GM19438 (cell line): ENCODE measurements around the gene HYDIN.

Experiments
- ATAC-seq: cut with Tn5 transposase; IDR thresholded peaks from one replicate; pipeline ENCODE4 v1.9.1; 2021; ENCODE audit warnings: low read depth; ENCODE audit not compliant: unreplicated experiment

The HYDIN gene

DNA sequence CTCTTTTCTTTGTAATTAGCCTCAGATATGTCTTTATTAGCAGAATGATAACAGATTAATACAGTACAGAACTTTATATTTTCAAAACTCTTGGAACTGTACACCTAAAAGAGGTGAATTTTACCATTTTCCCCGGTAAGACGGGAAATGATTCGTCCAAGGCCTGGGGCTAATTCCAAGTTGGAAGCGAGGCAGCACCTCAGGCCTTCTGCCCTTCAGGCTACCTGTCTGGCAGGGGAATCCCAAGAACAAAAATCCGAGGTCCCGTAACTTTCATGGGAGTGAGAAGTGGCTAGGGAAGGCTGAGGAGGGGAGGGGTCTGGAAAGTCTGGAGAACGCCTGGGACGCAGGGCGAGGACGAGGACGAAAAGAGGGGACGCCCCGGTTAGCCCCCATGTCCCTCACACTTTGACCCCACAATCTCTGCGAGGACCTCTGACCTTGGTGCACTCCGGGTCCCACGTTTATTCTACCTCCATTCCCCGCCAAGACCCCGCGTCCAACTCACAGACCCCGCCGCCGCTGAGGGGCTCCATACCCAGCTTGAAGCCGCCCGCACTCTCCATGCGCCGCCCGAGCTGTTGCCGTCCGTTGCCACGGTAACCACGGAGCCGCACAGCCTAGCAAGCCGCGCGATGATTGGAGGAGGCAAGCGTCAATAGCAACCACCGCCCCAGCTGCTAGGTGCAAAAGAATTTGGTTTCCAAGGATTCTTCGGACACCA is at the start of gene HYDIN:
Gene HYDIN (minus strand): TSS at position 601 of the 724 bp plus-strand sequence. CDS start 43,827 bp downstream, outside the sequence.
- no peak for ATAC-seq

DNA sequence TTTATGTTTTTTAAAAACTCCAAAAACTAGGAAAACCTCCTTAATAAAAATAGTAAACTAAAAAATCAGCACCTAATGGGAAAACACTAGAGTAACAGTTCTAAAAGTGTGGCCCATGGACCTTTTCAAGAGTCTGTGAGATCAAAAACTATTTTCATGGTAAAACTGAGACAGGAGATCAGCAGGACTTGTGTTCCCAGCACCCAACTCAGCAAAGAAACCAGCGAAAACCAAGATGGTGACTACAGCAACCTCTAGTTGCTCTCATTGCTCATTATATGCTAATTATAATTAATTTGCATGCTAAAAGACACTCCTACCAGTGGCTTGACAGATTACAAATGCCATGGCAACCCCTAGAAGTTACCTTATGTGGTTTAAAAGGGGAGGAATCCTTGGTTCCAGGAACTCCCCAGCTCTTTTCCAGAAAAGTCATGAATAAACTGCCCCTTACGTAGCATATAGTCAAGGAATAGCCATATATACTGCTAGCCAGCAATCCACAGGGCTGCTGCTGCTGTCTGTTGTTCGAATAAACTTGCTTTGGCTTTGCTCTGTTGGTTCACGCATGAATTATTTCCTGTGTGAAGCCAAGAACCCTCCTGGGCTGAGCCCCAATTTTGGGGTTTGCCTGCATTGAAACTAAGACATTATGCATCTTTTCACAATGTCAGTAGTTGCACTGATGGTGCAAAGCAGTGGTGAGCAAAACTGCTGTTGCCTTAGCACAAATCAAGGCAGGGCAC is 46.2 kb upstream of the HYDIN start:
- no peak for ATAC-seq

DNA sequence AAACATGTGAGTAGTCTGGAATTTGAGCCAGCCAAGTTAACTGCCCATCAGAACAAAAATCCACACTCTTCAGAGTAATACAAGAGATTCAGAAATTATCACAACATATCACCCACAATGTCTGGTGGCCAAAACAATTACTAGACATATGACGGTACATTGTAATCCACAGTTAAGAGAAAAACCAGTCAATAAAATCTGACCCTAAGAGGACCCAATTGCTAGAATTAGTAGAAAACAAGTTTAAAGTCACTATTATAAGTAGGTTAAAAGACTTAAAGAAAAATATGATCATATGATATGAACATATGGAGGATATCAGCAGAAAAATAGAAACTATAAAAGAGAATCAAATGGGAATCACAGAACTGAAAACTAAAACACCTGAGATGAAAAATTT is 42.9 kb upstream of the HYDIN start:
- no peak for ATAC-seq

DNA sequence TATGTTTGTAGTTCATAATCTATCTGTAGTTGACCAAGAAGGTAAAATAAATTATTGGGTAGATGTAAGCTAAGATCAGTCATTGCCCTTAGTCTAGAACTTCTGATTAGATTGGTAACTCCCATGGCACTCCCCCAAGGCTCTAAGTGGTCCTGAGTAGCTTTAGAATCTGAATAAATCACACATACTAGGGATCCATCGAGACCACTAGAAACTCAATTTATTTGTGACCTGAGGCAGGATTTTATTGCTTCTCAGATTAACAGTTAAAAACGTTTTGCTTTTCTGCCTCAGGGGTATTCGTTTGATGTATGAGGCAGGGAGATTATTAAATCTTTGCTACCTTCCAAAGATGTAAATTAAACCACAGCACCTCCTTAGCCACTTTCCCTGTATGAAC is 33.8 kb upstream of the HYDIN start:
- ATAC-seq, result no peak

DNA sequence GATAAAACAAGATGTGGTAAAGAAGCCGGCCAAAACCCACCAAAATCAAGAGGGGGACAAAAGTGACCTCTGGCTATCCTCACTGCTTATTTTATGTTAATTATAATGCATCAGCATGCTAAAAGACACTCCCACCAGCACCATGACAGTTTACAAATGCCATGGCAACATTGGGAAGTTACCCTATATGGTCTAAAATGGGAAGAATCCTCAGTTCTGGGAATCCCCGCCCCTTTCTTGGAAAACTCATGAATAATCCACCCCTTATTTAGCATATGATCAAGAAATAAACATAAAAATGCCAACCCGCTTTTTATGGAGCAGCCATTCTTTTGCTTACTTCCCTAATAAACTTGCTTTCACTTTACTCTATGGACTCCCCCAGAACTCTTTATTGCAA is 33.1 kb upstream of the HYDIN start:
- no peak for ATAC-seq

DNA sequence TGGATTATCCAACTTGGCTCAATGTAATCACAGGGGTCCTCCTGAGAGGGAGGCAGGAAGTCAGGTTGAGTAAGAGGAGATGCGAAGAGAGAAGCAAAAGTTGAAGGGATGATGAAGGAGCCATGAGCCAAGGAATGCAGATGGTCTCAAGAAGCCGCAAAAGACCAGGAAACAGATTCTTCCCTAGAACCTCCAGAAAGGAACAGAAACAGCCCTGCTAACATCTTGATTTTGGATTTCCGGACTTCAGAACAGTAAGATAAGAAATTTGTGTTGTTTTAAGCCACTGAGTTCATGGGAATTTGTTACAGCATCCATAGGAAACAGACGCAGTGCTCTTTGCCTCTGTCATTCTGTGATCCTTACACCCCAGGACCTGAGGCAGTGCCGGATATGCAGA is 31.9 kb upstream of the HYDIN start:
- ATAC-seq, result no peak

DNA sequence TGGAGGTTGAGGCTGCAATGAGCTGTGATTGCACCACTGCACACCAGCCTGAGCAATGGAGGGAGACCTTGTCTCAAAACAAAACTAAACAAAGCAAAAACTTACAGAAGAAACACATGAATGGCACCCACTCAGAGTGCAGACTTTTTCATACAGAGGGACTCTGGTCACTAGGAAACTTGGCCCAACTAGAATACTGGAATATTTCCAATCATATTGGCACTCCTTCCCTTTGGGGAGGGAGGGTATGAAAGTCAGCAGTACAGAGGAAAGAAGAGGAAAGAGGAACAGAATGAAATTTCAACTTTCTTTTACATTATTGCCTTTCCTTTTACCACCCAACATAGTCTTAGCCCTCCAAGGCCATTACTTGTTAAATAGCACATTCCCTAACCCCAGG is 30.5 kb upstream of the HYDIN start:
- ATAC-seq, result no peak

DNA sequence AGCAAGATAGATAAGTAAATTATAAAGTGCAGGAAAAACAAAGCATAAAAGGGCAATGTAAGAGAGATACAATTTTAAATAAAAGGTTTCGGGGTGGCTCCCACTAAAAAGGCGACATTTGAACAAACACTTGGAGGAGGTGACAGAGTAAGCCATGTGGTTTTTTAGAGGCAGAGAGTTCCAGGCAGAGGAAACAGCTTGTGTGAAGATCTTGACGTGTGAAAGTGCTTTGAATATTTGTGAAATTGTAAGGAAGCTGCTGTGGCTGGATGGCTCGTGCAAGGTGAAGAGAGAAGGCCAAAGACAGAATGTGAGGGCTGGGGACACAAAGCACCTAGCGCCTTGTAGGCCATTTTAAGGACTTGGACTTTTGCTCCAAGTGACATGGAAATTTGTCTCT is 28.6 kb upstream of the HYDIN start:
- no peak for ATAC-seq

DNA sequence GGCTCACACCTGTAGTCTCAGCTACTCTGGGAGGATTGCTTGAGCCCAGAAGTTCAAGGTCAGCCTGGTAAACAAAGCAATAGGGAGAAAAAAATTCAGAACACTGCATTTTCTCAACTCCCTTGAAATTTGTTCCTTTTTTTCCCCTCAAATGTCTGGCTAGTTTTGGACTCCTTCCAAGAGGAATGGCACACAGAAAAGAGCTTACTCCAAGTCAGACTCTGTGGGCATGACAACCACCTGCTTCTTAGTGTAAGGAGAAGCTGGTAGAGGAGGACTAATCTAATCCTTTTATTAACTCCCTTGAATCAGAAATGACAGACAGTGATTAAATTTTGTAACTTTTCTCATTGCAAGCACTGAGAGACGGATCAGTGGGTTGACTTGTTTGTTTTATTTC is 27.9 kb upstream of the HYDIN start:
- no peak for ATAC-seq

DNA sequence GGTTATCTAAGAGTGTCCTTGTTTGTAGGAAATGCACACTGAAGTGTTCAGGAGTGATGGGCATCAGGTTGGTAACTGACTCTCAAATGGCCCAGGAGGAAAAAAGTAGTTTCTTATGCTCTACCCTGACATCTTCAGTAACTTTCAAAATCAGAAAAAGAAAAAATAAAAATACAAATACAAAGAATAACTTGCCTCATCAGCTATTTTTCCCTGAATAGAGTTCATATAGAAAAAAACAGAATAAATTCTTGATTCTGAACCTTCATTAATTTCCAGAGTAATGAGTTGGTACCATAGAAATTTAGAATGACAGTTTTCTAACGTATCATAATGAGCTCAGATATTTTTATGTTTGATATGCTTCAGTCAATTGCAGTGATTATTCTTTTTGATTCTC is 27.2 kb upstream of the HYDIN start:
- ATAC-seq, result no peak

DNA sequence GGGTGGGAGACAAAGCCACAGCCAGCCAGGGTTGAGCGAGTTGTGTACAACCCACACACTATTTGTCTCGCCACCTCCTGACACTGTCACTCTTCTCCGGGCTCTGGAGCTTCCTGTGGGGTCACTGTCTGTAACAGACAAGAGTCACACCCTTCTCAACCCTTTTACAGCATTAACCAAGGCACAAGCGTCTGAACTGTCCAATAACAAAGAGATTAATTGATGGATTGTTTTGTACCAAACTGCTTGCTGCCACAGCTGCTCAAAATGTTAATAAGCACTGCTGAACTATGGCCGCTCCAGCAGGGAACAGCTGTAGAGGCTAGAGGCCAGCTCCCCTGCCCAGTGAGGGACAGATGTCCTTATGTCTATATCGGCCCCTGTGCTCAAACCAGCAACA is 25.2 kb upstream of the HYDIN start:
- no peak for ATAC-seq

DNA sequence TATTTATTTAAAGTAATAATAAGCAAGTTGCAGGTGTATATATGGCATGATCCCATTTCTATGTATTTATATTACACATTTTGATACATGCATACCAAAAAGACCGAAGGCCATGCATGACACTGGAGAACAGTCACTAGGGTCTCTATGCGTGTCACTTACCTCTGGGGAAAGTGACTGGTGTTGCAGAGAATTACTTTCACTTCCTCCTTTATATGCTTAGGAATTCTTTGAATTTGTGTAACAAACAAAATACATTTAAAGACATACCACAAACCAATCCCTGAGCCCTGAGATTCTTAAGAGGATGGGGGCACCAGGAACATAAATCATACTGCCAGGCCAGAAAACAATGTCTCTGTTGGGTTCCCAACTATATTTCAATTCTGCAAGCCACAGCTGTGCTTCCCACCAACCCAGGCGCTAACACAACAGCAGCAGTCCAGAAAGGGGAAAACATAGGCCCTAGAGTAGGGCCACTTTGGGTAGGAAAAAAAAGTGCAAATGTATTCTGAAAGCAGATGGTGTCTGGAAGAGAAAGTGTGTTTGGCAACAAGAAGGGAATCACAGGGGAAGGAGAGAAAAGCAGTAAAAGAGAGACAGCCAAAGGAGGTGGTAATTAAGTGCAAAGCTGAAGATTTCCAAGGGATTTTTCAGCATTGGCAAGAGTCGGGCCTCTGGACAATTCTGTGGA is 24.5 kb upstream of the HYDIN start:
- ATAC-seq, result no peak

DNA sequence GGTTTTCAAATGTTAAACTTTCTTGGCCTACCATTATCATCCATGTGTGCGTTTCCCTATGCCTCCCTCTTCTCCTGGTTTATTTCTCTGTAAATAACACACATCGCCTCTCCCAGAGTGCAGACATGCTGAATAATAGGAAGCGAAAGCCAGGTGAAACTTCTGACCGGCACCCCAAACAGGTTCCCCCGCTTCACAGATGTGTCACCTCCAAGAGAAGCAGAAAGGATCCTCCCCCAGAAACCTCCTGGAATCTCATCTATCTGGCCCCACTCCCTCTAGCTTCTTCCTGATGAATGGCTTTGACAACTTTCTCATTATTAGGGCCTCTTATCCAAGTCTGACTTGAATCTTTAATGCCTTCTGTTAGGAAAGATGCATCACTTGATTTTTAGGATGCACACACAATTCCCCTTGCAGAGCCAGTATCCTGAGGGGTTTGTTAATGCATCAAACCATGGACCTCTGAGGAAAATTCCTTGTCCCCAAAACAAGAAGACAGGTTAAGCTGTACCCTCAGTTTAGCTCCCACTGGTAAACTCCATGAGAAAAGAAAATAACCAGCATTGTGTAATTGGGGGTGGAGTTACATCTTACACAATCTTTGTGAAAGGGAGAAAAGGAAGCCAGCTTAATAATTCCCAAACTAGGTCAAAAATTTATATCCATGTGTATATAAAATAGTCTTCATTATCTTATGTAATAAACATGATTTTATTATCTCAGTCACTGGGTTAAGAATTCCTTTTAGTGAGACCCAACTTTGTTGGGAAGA is 20.1 kb upstream of the HYDIN start:
- no peak for ATAC-seq

DNA sequence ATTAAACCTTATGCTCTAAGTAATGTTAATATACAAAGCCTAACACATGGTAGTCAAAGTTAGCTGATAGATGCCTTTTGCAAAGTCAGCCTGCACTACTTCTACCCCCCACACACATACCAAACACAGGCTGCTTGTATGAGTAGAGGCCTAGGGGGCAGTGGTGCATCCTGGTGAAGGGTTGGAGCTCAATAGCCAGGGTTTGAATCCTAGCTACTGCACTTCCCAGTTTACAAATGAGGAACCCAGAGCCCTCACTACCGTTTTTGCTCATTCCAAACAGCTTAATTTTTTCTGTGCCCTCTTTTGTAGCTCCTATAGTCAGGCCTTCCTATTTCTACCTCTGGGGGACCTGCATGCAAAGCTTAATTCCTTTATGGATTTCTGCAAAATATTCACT is 18.9 kb upstream of the HYDIN start:
- no peak for ATAC-seq

DNA sequence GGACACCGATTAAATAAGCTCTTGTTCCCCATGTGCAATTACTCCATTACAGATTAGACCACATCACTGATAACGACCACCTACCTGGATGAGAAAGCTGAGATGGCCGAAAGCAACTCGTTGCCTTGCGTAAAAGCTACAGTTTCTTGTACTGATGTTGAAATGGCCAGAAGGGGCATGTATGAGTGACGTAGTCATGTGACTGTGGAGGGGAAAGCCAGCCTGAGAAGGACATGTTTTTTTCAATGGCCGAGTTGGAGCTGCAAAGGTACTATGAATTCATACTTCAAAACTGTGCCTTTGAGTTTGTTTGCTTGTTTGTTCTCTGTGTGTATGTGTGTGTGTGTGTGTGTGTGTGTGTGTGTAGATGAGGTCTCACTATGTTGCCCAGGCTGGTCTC is 17.0 kb upstream of the HYDIN start:
- ATAC-seq, result no peak

DNA sequence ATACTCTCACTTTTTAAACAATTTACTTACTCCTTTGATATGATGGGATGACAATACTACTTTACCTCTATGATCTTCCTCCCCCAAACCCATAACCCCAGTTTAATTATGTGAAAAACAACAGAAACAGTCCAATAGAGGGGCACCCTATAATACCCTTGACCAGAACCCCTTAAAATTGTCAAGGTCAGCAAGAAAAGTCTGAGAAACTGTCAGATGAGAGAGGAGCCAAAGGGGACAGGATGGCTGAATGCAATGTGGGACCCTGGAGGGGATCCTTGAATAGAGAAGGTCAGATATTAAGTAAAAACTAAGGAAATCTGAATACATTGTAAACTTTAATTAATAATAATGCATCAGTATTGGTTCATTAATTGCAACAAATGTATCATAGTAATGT is 15.8 kb upstream of the HYDIN start:
- ATAC-seq, result no peak

DNA sequence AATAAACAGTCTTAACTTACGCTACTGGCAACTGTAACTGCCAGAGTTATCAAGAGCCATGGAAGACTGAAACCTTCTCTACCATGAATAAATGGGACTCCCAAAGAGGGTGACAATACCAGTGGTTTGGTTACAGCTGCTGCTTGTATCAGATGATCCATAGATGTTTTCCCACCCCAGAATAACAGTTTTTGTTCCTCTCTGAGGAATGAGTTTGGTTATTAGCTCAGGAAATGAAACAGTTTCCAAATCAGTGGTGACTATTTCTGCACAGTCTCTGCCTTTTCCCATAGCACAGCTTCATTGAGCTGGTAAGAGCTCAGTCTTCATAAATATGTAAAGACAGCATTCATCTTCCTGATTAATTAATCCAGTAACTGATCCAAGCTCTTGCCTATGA is 14.0 kb upstream of the HYDIN start:
- no peak for ATAC-seq

DNA sequence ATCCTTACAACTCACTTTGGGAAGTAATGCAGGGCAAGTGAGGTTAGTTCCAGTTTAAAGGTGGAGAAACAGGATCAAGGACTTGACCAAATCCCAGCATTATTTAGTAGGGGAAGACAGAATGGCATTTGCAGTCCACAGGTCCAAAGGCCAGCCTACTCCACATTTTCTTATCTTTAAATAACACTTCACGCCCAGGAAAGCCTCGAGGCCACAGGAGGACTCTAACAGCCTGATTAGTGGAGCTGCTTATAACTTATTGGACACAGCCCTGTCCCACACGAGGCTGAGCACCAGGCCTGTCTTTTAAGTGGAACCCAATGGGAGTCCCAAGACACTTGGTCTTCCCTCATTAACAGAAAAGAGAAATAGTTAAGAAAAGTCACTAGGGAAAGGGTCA is 12.1 kb upstream of the HYDIN start:
- no peak for ATAC-seq

DNA sequence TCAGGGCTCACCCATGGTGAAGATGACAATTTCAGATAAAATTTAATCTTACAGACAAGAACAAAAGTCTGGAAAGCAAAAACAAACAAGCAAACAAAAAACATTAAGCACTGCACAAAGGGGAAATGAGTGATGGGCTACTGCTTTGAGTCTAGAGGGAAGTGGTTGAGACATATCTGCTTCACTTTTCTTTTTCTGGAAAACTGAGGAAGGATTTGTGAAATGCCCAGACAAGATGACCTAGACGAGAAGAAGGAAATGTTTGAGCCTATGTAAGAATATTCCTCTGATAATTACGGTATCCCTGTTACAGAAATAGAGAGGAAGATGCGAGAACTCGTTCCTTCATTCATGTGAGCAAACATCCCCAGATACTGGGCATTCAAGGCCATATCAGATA is 11.5 kb upstream of the HYDIN start:
- ATAC-seq, result no peak

DNA sequence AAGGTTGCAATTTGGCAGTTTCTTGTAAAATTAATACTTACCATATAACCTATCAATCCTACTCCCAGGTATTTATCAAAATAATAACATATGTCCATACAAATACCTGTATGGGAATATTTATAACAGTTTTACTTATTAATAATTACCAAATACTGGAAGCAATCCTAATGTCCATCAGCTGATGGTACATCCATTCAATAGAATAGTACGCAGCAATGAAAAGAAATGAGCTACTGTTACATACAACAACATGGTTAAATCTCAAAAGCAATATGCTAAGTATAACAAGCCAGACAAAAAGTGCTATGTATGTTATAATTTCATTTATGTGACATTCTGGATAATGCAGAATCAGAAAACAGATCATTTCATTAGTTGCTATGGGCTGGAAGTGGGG is 1.2 kb downstream of the HYDIN start:
- ATAC-seq, result no peak
